HG03139 (cell line): ENCODE data around the gene MYH14.

Experiments used
- ATAC-seq: cut with Tn5 transposase; IDR thresholded peaks from one replicate; pipeline ENCODE4 v1.9.1; 2021; ENCODE audit not compliant: unreplicated experiment

Gene MYH14

GRCh38 chr19:50255115-50255514 is 51.7 kb downstream of the MYH14 start:
- no peak for ATAC-seq

GRCh38 chr19:50257141-50257540 is 53.7 kb downstream of the MYH14 start:
- no peak for ATAC-seq

GRCh38 chr19:50258918-50259372 is 55.5 kb downstream of the MYH14 start:
- no peak for ATAC-seq

GRCh38 chr19:50261446-50261970 is 58.1 kb downstream of the MYH14 start:
- ATAC-seq: no peak

- no peak for ATAC-seq
Observed at GRCh38 chr19:50263176-50263575, 59.8 kb downstream of the MYH14 start.

- ATAC-seq: no peak
Observed at GRCh38 chr19:50264483-50265186, 61.2 kb downstream of the MYH14 start.

GRCh38 chr19:50266041-50266440 is 62.6 kb downstream of the MYH14 start:
- no peak for ATAC-seq

GRCh38 chr19:50266896-50267295 is 63.5 kb downstream of the MYH14 start:
- ATAC-seq: no peak

- ATAC-seq: no peak
Observed at GRCh38 chr19:50268041-50268440, 64.6 kb downstream of the MYH14 start.

- ATAC-seq: no peak
Observed at GRCh38 chr19:50268501-50268900, 65.1 kb downstream of the MYH14 start.

GRCh38 chr19:50269653-50270052 is 66.2 kb downstream of the MYH14 start:
- ATAC-seq: no peak

- ATAC-seq: no peak
Observed at GRCh38 chr19:50272263-50272897, 69.0 kb downstream of the MYH14 start.

GRCh38 chr19:50273821-50274220 is 70.4 kb downstream of the MYH14 start:
- ATAC-seq: no peak

GRCh38 chr19:50275577-50276368 is 72.4 kb downstream of the MYH14 start:
- ATAC-seq: no peak

- no peak for ATAC-seq
Observed at GRCh38 chr19:50276370-50277063, 73.1 kb downstream of the MYH14 start.

- ATAC-seq: no peak
Observed at GRCh38 chr19:50277966-50278580, 74.7 kb downstream of the MYH14 start.

GRCh38 chr19:50280074-50280473 is 76.7 kb downstream of the MYH14 start:
- no peak for ATAC-seq

- no peak for ATAC-seq
Observed at GRCh38 chr19:50280983-50281382, 77.6 kb downstream of the MYH14 start.

- ATAC-seq: no peak
Observed at GRCh38 chr19:50281491-50281890, 78.1 kb downstream of the MYH14 start.

- no peak for ATAC-seq
Observed at GRCh38 chr19:50285833-50286232, 82.4 kb downstream of the MYH14 start.

GRCh38 chr19:50286443-50286842 is 83.0 kb downstream of the MYH14 start:
- ATAC-seq: no peak
